HepG2 (cell line): ENCODE measurements around the gene CERS5. TPM values are rescaled to one million over a fixed set of nuclear protein-coding genes. Genes with fewer than 3 reads are reported as not detected.

Experiments
- HNF4A ChIP-seq: sonication (generic); formaldehyde crosslinking; IDR thresholded peaks from 2 replicates; pipeline ENCODE4 v1.4.0; 2020; ENCODE audit warnings: missing genetic modification reagents
- MAFG ChIP-seq: sonication (generic); formaldehyde crosslinking; IDR thresholded peaks from 2 replicates; pipeline ENCODE4 v1.5.1; 2020; ENCODE audit warnings: mild to moderate bottlenecking, missing genetic modification reagents
- MEIS1 ChIP-seq: sonication (generic); formaldehyde crosslinking; IDR thresholded peaks from 2 replicates; pipeline ENCODE4 v1.9.0; 2021; ENCODE audit warnings: mild to moderate bottlenecking, missing genetic modification reagents, moderate library complexity, borderline replicate concordance
- MLXIP ChIP-seq: sonication (generic); formaldehyde crosslinking; IDR thresholded peaks from 2 replicates; pipeline ENCODE4 v1.9.0; 2021; ENCODE audit warnings: missing genetic modification reagents, borderline replicate concordance
- MYNN ChIP-seq: sonication (generic); formaldehyde crosslinking; IDR thresholded peaks from 2 replicates; pipeline ENCODE4 v1.4.0; 2020; ENCODE audit warnings: mild to moderate bottlenecking, low read depth, missing genetic modification reagents
- NFE2L2 ChIP-seq: fragments of 150-350 bp; IDR thresholded peaks from 2 replicates; pipeline ENCODE4 v1.6.1; 2014; ENCODE audit warnings: low read length
- PITX1 ChIP-seq: sonication (generic); formaldehyde crosslinking; IDR thresholded peaks from 2 replicates; pipeline ENCODE4 v1.5.1; 2020; ENCODE audit warnings: mild to moderate bottlenecking, missing genetic modification reagents
- POGZ ChIP-seq: sonication (generic); formaldehyde crosslinking; IDR thresholded peaks from 2 replicates; pipeline ENCODE4 v1.4.0; 2020; ENCODE audit warnings: mild to moderate bottlenecking, missing genetic modification reagents
- RNF2 ChIP-seq: fragments of 450-650 bp; conservative IDR thresholded peaks from 2 replicates; pipeline ENCODE4 v1.6.1; 2016; ENCODE audit warnings: low read depth
- TFAP4 ChIP-seq: sonication (generic); IDR thresholded peaks from 2 replicates; pipeline ENCODE4 v1.6.1; 2016; ENCODE audit warnings: low read depth, borderline replicate concordance
- ZNF143 ChIP-seq: sonication (generic); formaldehyde crosslinking; IDR thresholded peaks from 2 replicates; pipeline ENCODE4 v1.4.0; 2020; ENCODE audit warnings: missing genetic modification reagents
- ZNF317 ChIP-seq: sonication (generic); formaldehyde crosslinking; IDR thresholded peaks from 2 replicates; pipeline ENCODE4 v1.5.0; 2020; ENCODE audit warnings: mild to moderate bottlenecking, missing genetic modification reagents
- ZNF646 ChIP-seq: sonication (generic); formaldehyde crosslinking; IDR thresholded peaks from 2 replicates; pipeline ENCODE4 v1.9.0; 2021; ENCODE audit warnings: mild to moderate bottlenecking, missing genetic modification reagents
- ZNF775 ChIP-seq: sonication (generic); formaldehyde crosslinking; IDR thresholded peaks from 2 replicates; pipeline ENCODE4 v1.4.0; 2020; ENCODE audit warnings: missing genetic modification reagents, mild to moderate bottlenecking, moderate library complexity, borderline replicate concordance
- ZNF780A ChIP-seq: sonication (generic); formaldehyde crosslinking; IDR thresholded peaks from 2 replicates; pipeline ENCODE4 v1.8.0; 2022; ENCODE audit warnings: mild to moderate bottlenecking, missing genetic modification reagents, moderate library complexity
- ZNF800 ChIP-seq: sonication (generic); formaldehyde crosslinking; IDR thresholded peaks from 2 replicates; pipeline ENCODE4 v1.4.0; 2020; ENCODE audit warnings: missing genetic modification reagents
- ZSCAN20 ChIP-seq: sonication (generic); formaldehyde crosslinking; IDR thresholded peaks from 2 replicates; pipeline ENCODE4 v1.4.0; 2020; ENCODE audit warnings: missing genetic modification reagents, mild to moderate bottlenecking, borderline replicate concordance
- polyA plus RNA-seq, 8 experiments: library from polyadenylated mRNA; depleted of rRNA in 3 of 8; stranded (reverse) in 7 of 8; unstranded in 1 of 8; fragments of >200 nt; fragmentation: Illumina TruSeq in 4 of 8; extraction: Trizol in 4 of 8; gene quantifications; 2 replicates each; pipeline versions ENCODE4 v1.2.1 to v1.2.3, GENCODE V29; 2011 to 2016; ENCODE audit warnings: low read depth in 4 of 8, missing spikeins in 1 of 8, mixed read lengths in 1 of 8; ENCODE audit not compliant: insufficient read depth in 1 of 8
- total RNA-seq, 5 experiments: library from RNA; depleted of rRNA; stranded (reverse); fragments of >200 nt; fragmentation: Illumina TruSeq; extraction: Trizol; gene quantifications; 2 replicates each; pipeline ENCODE4 v1.2.3, GENCODE V29; 2016; ENCODE audit warnings: low read depth in 1 of 5

CERS5 gene
- total and polyA plus RNA-seq, 2 of the 13 experiments (the other 11 are each of a cell fraction or from before 2014, with no cell fraction given), result 22.3 to 48.8 TPM

GRCh38 chr12:50082644-50083043, 84.5 kb downstream of the CERS5 start (continued):
- no peak for TF ChIP-seq ZNF800 (CRISPR knock-in tag)
- no peak for TF ChIP-seq RNF2
- no peak for TF ChIP-seq MEIS1 (CRISPR knock-in tag)
- TF ChIP-seq TFAP4, result no peak
- TF ChIP-seq MAFG (CRISPR knock-in tag), result no peak
- no peak for TF ChIP-seq ZNF780A (CRISPR knock-in tag)
- TF ChIP-seq PITX1 (CRISPR knock-in tag), result no peak
- no peak for TF ChIP-seq ZNF646 (CRISPR knock-in tag)
- TF ChIP-seq MLXIP (CRISPR knock-in tag), result no peak
- no peak for TF ChIP-seq ZNF317 (CRISPR knock-in tag)
- no peak for TF ChIP-seq POGZ
- TF ChIP-seq ZNF143, result no peak
- TF ChIP-seq ZSCAN20 (CRISPR knock-in tag), result no peak
- no peak for TF ChIP-seq ZNF775 (CRISPR knock-in tag)
- no peak for TF ChIP-seq MYNN (CRISPR knock-in tag)
- no peak for TF ChIP-seq NFE2L2
- peak; percentile 90 for TF ChIP-seq HNF4A
